Measurements from ENCODE around the gene EIF2B5. TPM values are rescaled to one million over a fixed set of nuclear protein-coding genes. Genes with fewer than 3 reads are reported as not detected.

EIF2B5 gene
- total and polyA plus RNA-seq, 9 of the 15 experiments (the other 6 are each of a cell fraction or from before 2014, with no cell fraction given) = 19.1 to 92.4 (median 74.0) TPM

- TF ChIP-seq ATF4 (CRISPR knock-in tag; IDR thresholded peaks at IDR 0.05) (0 out of 2 replicates have a peak, but pooled peaks have one; percentile 11), ATF3 (IDR thresholded peaks at IDR 0.05) (no peak), ATF3 (CRISPR knock-in tag; conservative IDR thresholded peaks at IDR 0.05) (0 out of 2 replicates have a peak, but pooled peaks have one; percentile 55), SMARCA5 (IDR thresholded peaks at IDR 0.05) (no peak), POLR3A (IDR thresholded peaks at IDR 0.05; ENCODE audit: borderline replicate concordance, extremely low read depth, insufficient read depth, insufficient read length) (no peak), RBBP5 (IDR thresholded peaks at IDR 0.05; ENCODE audit: borderline replicate concordance, insufficient read depth, low read length, poor library complexity, severe bottlenecking) (peak; percentile 97), ZBTB5 (IDR thresholded peaks at IDR 0.05) (no peak), ZNF740 (CRISPR knock-in tag; IDR thresholded peaks at IDR 0.05) (no peak), ZNF740 (tag; IDR thresholded peaks at IDR 0.05) (no peak; a peak in 1 of 4 replicates), NR2F6 (CRISPR knock-in tag; IDR thresholded peaks at IDR 0.05) (no peak), NR2C2 (CRISPR knock-in tag; IDR thresholded peaks at IDR 0.05) (peak; percentile 56; the same call in 1 of the 2 replicates), NR2C2 (tag; IDR thresholded peaks at IDR 0.05) (peak; percentile 64), HMG20A (CRISPR knock-in tag; conservative IDR thresholded peaks at IDR 0.05) (no peak), MEF2D (tag; conservative IDR thresholded peaks at IDR 0.05; ENCODE audit: low read depth) (no peak), SIRT6 (IDR thresholded peaks at IDR 0.05; ENCODE audit: low read depth, low read length) (no peak), RBM39 (optimal IDR thresholded peaks at IDR 0.05; ENCODE audit: low read depth, low read length) (no peak)
Measured at GRCh38 chr3:184135149-184135910, at the start of gene EIF2B5 (continued).
